Measurements from ENCODE around the gene DHRS7C.

DNA sequence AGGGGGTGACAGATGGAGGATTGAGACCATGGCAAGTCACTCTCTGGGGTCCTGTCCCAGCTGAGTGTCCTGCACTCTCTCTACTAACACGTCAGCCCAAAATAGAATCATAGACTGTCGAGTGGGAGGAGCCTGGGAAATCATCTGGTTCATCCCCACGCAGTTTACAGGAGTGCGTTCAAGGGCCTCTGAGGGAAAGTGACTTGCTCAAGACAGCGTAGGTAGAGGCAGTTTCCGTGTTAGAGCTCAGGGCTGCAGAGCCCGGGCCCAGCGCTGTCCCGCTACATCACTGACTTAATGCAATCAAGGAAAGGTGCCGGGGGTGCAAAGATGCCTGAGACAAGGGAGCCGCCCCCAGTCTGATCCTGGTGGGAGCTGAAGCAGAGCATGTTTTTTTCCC is 20.1 kb upstream of the DHRS7C start:
- TF ChIP-seq POLR2AphosphoS5 (IDR thresholded peaks at IDR 0.05): no peak
- TF ChIP-seq, protein P1, sequence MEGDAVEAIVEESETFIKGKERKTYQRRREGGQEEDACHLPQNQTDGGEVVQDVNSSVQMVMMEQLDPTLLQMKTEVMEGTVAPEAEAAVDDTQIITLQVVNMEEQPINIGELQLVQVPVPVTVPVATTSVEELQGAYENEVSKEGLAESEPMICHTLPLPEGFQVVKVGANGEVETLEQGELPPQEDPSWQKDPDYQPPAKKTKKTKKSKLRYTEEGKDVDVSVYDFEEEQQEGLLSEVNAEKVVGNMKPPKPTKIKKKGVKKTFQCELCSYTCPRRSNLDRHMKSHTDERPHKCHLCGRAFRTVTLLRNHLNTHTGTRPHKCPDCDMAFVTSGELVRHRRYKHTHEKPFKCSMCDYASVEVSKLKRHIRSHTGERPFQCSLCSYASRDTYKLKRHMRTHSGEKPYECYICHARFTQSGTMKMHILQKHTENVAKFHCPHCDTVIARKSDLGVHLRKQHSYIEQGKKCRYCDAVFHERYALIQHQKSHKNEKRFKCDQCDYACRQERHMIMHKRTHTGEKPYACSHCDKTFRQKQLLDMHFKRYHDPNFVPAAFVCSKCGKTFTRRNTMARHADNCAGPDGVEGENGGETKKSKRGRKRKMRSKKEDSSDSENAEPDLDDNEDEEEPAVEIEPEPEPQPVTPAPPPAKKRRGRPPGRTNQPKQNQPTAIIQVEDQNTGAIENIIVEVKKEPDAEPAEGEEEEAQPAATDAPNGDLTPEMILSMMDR (IDR thresholded peaks at IDR 0.05): no peak

Measured in breast epithelium (tissue), 3 donors.